Measurements from ENCODE around the gene RAPGEF1. TPM values are rescaled to one million over a fixed set of nuclear protein-coding genes. Genes with fewer than 3 reads are reported as not detected.

The RAPGEF1 gene
- total RNA-seq, 1 experiment from 2014 or later, result 61.5 TPM

DNA sequence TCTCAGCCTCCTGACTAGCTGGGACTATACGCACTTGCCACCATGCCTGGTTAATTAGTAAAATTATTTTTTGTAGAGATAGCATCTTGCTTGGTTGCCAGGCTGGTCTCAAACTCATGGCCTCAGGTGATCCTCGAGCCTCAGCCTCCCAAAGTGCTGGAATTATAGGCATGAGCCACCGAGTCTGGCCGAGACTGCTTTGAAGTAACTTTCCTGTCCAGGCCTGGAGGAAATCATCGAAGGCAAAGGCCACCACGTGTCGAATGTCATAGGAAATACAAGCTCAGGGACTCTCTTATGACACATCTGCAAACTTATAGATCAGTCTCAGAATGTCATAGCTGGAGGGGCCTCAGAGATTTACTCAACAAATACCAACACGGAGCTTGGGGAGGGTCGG lies 25.1 kb downstream of the RAPGEF1 start:
- H3K4me1 ChIP-seq (ENCODE audit: insufficient read depth, low read length, poor library complexity, severe bottlenecking), result peaks cover 6% of the 10 kb centered on the region
- no TSS peak for BruUV-seq (replicated peaks)
- H3K36me3 ChIP-seq (ENCODE audit: insufficient read depth, low read length, poor library complexity, severe bottlenecking), result no peaks in the 10 kb centered on the region
- DNase-seq (ENCODE audit: low spot score), result no peak
- CTCF ChIA-PET, result no interaction called here
- H3K27me3 ChIP-seq (replicated peaks; ENCODE audit: insufficient read depth, low read depth, low read length, poor library complexity), result no peaks in the 10 kb centered on the region
- H3K9me3 ChIP-seq (ENCODE audit: low read depth, low read length, poor library complexity, severe bottlenecking), result no peaks in the 10 kb centered on the region
- TF ChIP-seq, protein P1, sequence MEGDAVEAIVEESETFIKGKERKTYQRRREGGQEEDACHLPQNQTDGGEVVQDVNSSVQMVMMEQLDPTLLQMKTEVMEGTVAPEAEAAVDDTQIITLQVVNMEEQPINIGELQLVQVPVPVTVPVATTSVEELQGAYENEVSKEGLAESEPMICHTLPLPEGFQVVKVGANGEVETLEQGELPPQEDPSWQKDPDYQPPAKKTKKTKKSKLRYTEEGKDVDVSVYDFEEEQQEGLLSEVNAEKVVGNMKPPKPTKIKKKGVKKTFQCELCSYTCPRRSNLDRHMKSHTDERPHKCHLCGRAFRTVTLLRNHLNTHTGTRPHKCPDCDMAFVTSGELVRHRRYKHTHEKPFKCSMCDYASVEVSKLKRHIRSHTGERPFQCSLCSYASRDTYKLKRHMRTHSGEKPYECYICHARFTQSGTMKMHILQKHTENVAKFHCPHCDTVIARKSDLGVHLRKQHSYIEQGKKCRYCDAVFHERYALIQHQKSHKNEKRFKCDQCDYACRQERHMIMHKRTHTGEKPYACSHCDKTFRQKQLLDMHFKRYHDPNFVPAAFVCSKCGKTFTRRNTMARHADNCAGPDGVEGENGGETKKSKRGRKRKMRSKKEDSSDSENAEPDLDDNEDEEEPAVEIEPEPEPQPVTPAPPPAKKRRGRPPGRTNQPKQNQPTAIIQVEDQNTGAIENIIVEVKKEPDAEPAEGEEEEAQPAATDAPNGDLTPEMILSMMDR (conservative IDR thresholded peaks at IDR 0.05; ENCODE audit: low read depth, low read length), result no peak
- no peak for TF ChIP-seq EZH2 (IDR thresholded peaks at IDR 0.05; ENCODE audit: borderline replicate concordance, low read depth, low read length, poor library complexity, severe bottlenecking)
- H3K27ac ChIP-seq (ENCODE audit: low read depth, low read length, poor library complexity, severe bottlenecking), result no peak overlapping the region
- no peak overlapping the region for H3K4me3 ChIP-seq (ENCODE audit: low read depth, low read length, poor library complexity, severe bottlenecking)
- POLR2A ChIA-PET (ENCODE audit: low non-redundant PET), result no interaction called here
- intact Hi-C loops (cut with micrococcal nuclease; ENCODE audit: unreplicated experiment), result no loop called here

DNA sequence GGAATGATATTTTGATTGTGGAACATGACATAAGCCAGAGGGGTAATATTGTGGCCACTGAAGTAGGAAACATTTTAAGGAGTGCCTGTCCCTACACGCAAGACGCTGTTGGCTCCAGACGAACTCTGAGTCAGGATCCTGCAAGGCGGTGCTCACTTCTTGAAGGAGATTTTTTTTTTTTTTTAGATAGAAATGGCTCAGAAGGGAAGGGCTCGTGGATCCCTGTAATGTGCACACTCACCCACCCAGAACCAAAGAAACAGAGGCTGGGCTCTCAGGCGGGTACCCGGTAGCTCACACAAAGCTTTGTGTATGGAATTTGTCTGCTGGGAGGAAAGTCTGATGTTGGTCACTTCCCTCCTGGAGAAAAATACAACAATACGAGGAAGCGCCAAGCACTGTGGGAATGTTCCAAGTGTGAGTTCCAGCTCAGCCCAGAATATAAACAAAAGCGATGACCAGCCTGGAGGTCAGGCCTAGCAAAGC lies 25.7 kb downstream of the RAPGEF1 start:
- TF ChIP-seq, protein P1 (conservative IDR thresholded peaks at IDR 0.05; ENCODE audit: low read depth, low read length), result no peak
- no peak for TF ChIP-seq EZH2 (IDR thresholded peaks at IDR 0.05; ENCODE audit: borderline replicate concordance, low read depth, low read length, poor library complexity, severe bottlenecking)
- H3K9me3 ChIP-seq (ENCODE audit: low read depth, low read length, poor library complexity, severe bottlenecking), result no peaks in the 10 kb centered on the region
- POLR2A ChIA-PET (ENCODE audit: low non-redundant PET), result no interaction called here
- no peak overlapping the region for H3K27ac ChIP-seq (ENCODE audit: low read depth, low read length, poor library complexity, severe bottlenecking)
- peaks cover 6% of the 10 kb centered on the region for H3K4me1 ChIP-seq (ENCODE audit: insufficient read depth, low read length, poor library complexity, severe bottlenecking)
- no peak for DNase-seq (ENCODE audit: low spot score)
- H3K27me3 ChIP-seq (replicated peaks; ENCODE audit: insufficient read depth, low read depth, low read length, poor library complexity), result no peaks in the 10 kb centered on the region
- CTCF ChIA-PET, result no interaction called here
- H3K4me3 ChIP-seq (ENCODE audit: low read depth, low read length, poor library complexity, severe bottlenecking), result no peak overlapping the region
- H3K36me3 ChIP-seq (ENCODE audit: insufficient read depth, low read length, poor library complexity, severe bottlenecking), result no peaks in the 10 kb centered on the region
- no TSS peak for BruUV-seq (replicated peaks)
- intact Hi-C loops (cut with micrococcal nuclease; ENCODE audit: unreplicated experiment), result no loop called here

DNA sequence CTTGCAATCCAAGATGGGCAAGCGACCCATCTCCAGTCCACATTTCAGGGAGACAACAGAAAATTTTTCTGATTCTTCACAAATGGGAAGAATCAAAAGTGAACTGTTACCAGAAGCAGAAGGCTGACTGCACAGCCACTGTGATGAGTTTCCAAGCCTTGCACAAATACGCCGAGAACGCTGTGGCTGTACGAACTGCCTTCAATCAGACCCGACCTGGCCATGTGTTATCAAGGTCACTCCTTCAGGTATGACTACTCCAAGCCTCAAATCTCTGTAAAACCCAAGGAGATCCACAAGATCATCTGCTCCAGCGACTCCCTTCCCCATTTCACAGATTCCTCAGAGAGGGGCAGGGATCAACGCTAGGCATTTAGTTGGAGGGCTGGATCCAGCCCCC lies 26.9 kb downstream of the RAPGEF1 start:
- no peaks in the 10 kb centered on the region for H3K36me3 ChIP-seq (ENCODE audit: insufficient read depth, low read length, poor library complexity, severe bottlenecking)
- DNase-seq (ENCODE audit: low spot score), result no peak
- BruUV-seq (replicated peaks), result no TSS peak
- no peaks in the 10 kb centered on the region for H3K27me3 ChIP-seq (replicated peaks; ENCODE audit: insufficient read depth, low read depth, low read length, poor library complexity)
- H3K4me3 ChIP-seq (ENCODE audit: low read depth, low read length, poor library complexity, severe bottlenecking), result no peak overlapping the region
- H3K27ac ChIP-seq (ENCODE audit: low read depth, low read length, poor library complexity, severe bottlenecking), result no peak overlapping the region
- H3K4me1 ChIP-seq (ENCODE audit: insufficient read depth, low read length, poor library complexity, severe bottlenecking), result peaks cover 12% of the 10 kb centered on the region
- ChIA-PET CTCF (no interaction called here), POLR2A (ENCODE audit: low non-redundant PET) (no interaction called here)
- no peaks in the 10 kb centered on the region for H3K9me3 ChIP-seq (ENCODE audit: low read depth, low read length, poor library complexity, severe bottlenecking)
- no peak for TF ChIP-seq EZH2 (IDR thresholded peaks at IDR 0.05; ENCODE audit: borderline replicate concordance, low read depth, low read length, poor library complexity, severe bottlenecking)
- intact Hi-C loops (cut with micrococcal nuclease; ENCODE audit: unreplicated experiment), result no loop called here

DNA sequence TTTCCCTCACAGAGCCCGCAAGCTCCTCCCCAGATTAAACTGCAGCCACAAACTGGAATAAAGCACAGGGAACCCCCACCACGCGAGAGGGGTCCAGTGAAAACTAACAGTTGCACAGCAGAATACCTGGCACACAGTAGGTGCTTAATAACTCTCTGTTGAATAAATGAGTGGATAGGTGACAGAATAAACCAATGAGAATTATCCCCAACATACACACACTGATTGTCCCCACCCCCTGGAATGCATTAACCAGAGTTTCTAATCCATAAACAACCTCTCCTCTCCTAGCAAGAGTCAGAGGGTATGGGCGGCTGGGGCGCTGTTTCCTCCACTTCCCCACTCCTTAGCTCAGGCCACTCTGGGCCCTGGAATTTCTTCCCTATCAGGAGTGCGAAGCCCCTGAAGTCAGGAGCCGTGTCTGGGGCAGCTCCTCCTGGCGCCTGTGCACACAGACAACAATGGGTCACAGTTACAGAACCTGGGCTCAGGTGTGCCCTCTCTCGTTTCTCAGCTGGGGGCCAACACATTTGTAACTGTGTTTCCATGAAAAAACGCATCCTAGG lies 27.6 kb downstream of the RAPGEF1 start:
- no peak overlapping the region for H3K27ac ChIP-seq (ENCODE audit: low read depth, low read length, poor library complexity, severe bottlenecking)
- H3K36me3 ChIP-seq (ENCODE audit: insufficient read depth, low read length, poor library complexity, severe bottlenecking), result no peaks in the 10 kb centered on the region
- H3K4me3 ChIP-seq (ENCODE audit: low read depth, low read length, poor library complexity, severe bottlenecking), result no peak overlapping the region
- intact Hi-C loops (cut with micrococcal nuclease; ENCODE audit: unreplicated experiment), result no loop called here
- no peak for DNase-seq (ENCODE audit: low spot score)
- H3K27me3 ChIP-seq (replicated peaks; ENCODE audit: insufficient read depth, low read depth, low read length, poor library complexity), result no peaks in the 10 kb centered on the region
- H3K4me1 ChIP-seq (ENCODE audit: insufficient read depth, low read length, poor library complexity, severe bottlenecking), result peaks cover 20% of the 10 kb centered on the region
- no peaks in the 10 kb centered on the region for H3K9me3 ChIP-seq (ENCODE audit: low read depth, low read length, poor library complexity, severe bottlenecking)
- no peak for TF ChIP-seq EZH2 (IDR thresholded peaks at IDR 0.05; ENCODE audit: borderline replicate concordance, low read depth, low read length, poor library complexity, severe bottlenecking)
- TF ChIP-seq, protein P1 (conservative IDR thresholded peaks at IDR 0.05; ENCODE audit: low read depth, low read length), result no peak
- BruUV-seq (replicated peaks), result no TSS peak
- CTCF ChIA-PET, result no interaction called here
- POLR2A ChIA-PET (ENCODE audit: low non-redundant PET), result no interaction called here

All from A673 (cell line).